Measurements from ENCODE around the gene GRID1.
A peak's percentile ranks its signal among the peaks of the same experiment; 100 is the strongest.

The GRID1 gene

DNA sequence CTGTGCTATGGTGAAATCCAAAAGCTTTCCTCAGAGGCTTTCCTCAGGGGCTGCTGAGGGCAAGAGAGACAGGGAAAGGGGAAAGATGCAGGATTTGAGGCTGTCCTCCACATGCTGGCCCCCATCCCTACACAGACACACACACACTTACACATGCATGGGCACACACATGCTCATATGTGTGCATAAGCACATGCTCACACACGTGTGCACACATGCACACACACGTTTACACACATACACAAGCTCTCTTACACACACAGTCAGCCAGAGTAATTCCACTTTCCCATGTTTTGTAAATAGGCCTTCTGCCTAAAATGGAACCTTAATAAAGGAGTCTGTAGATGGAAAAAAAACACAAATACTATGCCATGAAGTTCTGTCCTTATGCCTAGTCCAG lies 312.9 kb downstream of the GRID1 start:
- Histone ChIP-seq H3K4me3 (ENCODE audit: low read depth, low read length) (no peak overlapping the region), H3K36me3 (ENCODE audit: control insufficient read depth in 2 of 2, insufficient read depth in 1 of 2, low read length in 2 of 2) (no peaks in the 10 kb centered on the region), H3K9me3 (ENCODE audit: control insufficient read depth, insufficient read depth, low read depth, low read length) (no peaks in the 10 kb centered on the region), H3K4me1 (ENCODE audit: control insufficient read depth, insufficient read depth, low read length) (no peaks in the 10 kb centered on the region), H3K27ac (ENCODE audit: extremely low read depth, low read depth, low read length) (no peak overlapping the region)
- TF ChIP-seq ZNF404 (tag by site-specific recombination; IDR thresholded peaks at IDR 0.05) (no peak), SP2 (tag by site-specific recombination; IDR thresholded peaks at IDR 0.05) (no peak), ZNF48 (tag by site-specific recombination; IDR thresholded peaks at IDR 0.05) (0 out of 2 replicates have a peak, but pooled peaks have one; percentile 68), ZNF354C (tag by site-specific recombination; IDR thresholded peaks at IDR 0.05; ENCODE audit: borderline replicate concordance, low read depth) (no peak)
- TF ChIP-seq, protein P1, sequence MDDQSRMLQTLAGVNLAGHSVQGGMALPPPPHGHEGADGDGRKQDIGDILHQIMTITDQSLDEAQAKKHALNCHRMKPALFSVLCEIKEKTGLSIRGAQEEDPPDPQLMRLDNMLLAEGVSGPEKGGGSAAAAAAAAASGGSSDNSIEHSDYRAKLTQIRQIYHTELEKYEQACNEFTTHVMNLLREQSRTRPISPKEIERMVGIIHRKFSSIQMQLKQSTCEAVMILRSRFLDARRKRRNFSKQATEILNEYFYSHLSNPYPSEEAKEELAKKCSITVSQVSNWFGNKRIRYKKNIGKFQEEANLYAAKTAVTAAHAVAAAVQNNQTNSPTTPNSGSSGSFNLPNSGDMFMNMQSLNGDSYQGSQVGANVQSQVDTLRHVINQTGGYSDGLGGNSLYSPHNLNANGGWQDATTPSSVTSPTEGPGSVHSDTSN (CRISPR knock-in tag; IDR thresholded peaks at IDR 0.05), result no peak
- TF ChIP-seq, protein P2, sequence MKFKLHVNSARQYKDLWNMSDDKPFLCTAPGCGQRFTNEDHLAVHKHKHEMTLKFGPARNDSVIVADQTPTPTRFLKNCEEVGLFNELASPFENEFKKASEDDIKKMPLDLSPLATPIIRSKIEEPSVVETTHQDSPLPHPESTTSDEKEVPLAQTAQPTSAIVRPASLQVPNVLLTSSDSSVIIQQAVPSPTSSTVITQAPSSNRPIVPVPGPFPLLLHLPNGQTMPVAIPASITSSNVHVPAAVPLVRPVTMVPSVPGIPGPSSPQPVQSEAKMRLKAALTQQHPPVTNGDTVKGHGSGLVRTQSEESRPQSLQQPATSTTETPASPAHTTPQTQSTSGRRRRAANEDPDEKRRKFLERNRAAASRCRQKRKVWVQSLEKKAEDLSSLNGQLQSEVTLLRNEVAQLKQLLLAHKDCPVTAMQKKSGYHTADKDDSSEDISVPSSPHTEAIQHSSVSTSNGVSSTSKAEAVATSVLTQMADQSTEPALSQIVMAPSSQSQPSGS (tag by site-specific recombination; IDR thresholded peaks at IDR 0.05; ENCODE audit: low read depth), result no peak
- ChIA-PET CTCF (interaction anchor here (0.6 kb wide), 1 partner anchor 1703 kb away, joined by 3 read pairs; no protein-coding TSS in a partner anchor), POLR2A (no interaction called here)

GRCh38 chr10:86051586-86051985 lies 315.0 kb downstream of the GRID1 start:
- POLR2A ChIA-PET, result no interaction called here
- no peaks in the 10 kb centered on the region for H3K9me3 ChIP-seq (ENCODE audit: control insufficient read depth, insufficient read depth, low read depth, low read length)
- H3K36me3 ChIP-seq (ENCODE audit: control insufficient read depth in 2 of 2, insufficient read depth in 1 of 2, low read length in 2 of 2), result no peaks in the 10 kb centered on the region
- TF ChIP-seq ZNF18 (tag by site-specific recombination; IDR thresholded peaks at IDR 0.05), result no peak
- CTCF ChIA-PET, result no interaction called here
- H3K4me1 ChIP-seq (ENCODE audit: control insufficient read depth, insufficient read depth, low read length), result no peaks in the 10 kb centered on the region
- no peak overlapping the region for H3K27ac ChIP-seq (ENCODE audit: extremely low read depth, low read depth, low read length)
- H3K4me3 ChIP-seq (ENCODE audit: low read depth, low read length), result no peak overlapping the region

GRCh38 chr10:86049442-86049841 lies 317.2 kb downstream of the GRID1 start:
- Histone ChIP-seq H3K9me3 (ENCODE audit: control insufficient read depth, insufficient read depth, low read depth, low read length) (no peaks in the 10 kb centered on the region), H3K4me3 (ENCODE audit: low read depth, low read length) (no peak overlapping the region), H3K4me1 (ENCODE audit: control insufficient read depth, insufficient read depth, low read length) (no peaks in the 10 kb centered on the region), H3K27ac (ENCODE audit: extremely low read depth, low read depth, low read length) (no peak overlapping the region), H3K36me3 (ENCODE audit: control insufficient read depth in 2 of 2, insufficient read depth in 1 of 2, low read length in 2 of 2) (no peaks in the 10 kb centered on the region)
- TF ChIP-seq, protein P2 (tag by site-specific recombination; IDR thresholded peaks at IDR 0.05; ENCODE audit: low read depth), result no peak
- TF ChIP-seq INSM2 (tag by site-specific recombination; IDR thresholded peaks at IDR 0.05), result no peak
- TF ChIP-seq EGR2 (tag by site-specific recombination; IDR thresholded peaks at IDR 0.05; ENCODE audit: low read depth), result no peak
- TF ChIP-seq ZNF184 (tag by site-specific recombination; IDR thresholded peaks at IDR 0.05), result no peak
- no peak for TF ChIP-seq ZFHX2 (tag by site-specific recombination; conservative IDR thresholded peaks at IDR 0.05)
- no peak for TF ChIP-seq ZNF521 (tag by site-specific recombination; IDR thresholded peaks at IDR 0.05)
- TF ChIP-seq, protein P3, sequence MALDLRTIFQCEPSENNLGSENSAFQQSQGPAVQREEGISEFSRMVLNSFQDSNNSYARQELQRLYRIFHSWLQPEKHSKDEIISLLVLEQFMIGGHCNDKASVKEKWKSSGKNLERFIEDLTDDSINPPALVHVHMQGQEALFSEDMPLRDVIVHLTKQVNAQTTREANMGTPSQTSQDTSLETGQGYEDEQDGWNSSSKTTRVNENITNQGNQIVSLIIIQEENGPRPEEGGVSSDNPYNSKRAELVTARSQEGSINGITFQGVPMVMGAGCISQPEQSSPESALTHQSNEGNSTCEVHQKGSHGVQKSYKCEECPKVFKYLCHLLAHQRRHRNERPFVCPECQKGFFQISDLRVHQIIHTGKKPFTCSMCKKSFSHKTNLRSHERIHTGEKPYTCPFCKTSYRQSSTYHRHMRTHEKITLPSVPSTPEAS (tag by site-specific recombination; IDR thresholded peaks at IDR 0.05), result no peak
- TF ChIP-seq ZNF280C (tag by site-specific recombination; IDR thresholded peaks at IDR 0.05), result no peak
- ChIA-PET CTCF (no interaction called here), POLR2A (no interaction called here)
